ENCODE measurements around the gene AMIGO2. TPM values are rescaled to one million over a fixed set of nuclear protein-coding genes. Genes with fewer than 3 reads are reported as not detected.

AMIGO2 gene
- total RNA-seq, 1 donor from 2014 or later = 8.5 TPM

- H3K27ac Mint-ChIP-seq = no peak overlapping the region
Measured at GRCh38 chr12:47034661-47035060, 45.1 kb downstream of the AMIGO2 start.

GRCh38 chr12:47033789-47034555 is 45.8 kb downstream of the AMIGO2 start:
- Mint-ChIP-seq H3K27ac (no peak overlapping the region), H3K27me3 (ENCODE audit: low read depth) (no peaks in the 10 kb centered on the region)

More at GRCh38 chr12:47034661-47035060, 45.1 kb downstream of the AMIGO2 start:
- DNase-seq (ENCODE audit: low spot score in 2 of 2, unreplicated experiment in 2 of 2) = no peak
- H3K27me3 Mint-ChIP-seq (ENCODE audit: low read depth) = no peaks in the 10 kb centered on the region
- H3K36me3 Mint-ChIP-seq = no peaks in the 10 kb centered on the region
- H3K4me3 Mint-ChIP-seq = no peak overlapping the region
- peaks cover 12% of the 10 kb centered on the region for H3K9me3 Mint-ChIP-seq
- peaks cover 36% of the 10 kb centered on the region for H3K4me1 Mint-ChIP-seq
- no peak for TF ChIP-seq CTCF (IDR thresholded peaks at IDR 0.05; ENCODE audit: unreplicated experiment)

GRCh38 chr12:47033081-47033480 is 46.7 kb downstream of the AMIGO2 start:
- H3K9me3 Mint-ChIP-seq = peaks cover 9% of the 10 kb centered on the region
- H3K36me3 Mint-ChIP-seq = no peaks in the 10 kb centered on the region
- no peaks in the 10 kb centered on the region for H3K27me3 Mint-ChIP-seq (ENCODE audit: low read depth)
- H3K27ac Mint-ChIP-seq = no peak overlapping the region
- peaks cover 30% of the 10 kb centered on the region for H3K4me1 Mint-ChIP-seq
- TF ChIP-seq CTCF (IDR thresholded peaks at IDR 0.05; ENCODE audit: unreplicated experiment) = no peak
- no peak for DNase-seq (ENCODE audit: low spot score in 2 of 2, unreplicated experiment in 2 of 2)
- no peak overlapping the region for H3K4me3 Mint-ChIP-seq

More at GRCh38 chr12:47033789-47034555, 45.8 kb downstream of the AMIGO2 start:
- no peak for DNase-seq (ENCODE audit: low spot score in 2 of 2, unreplicated experiment in 2 of 2)
- Mint-ChIP-seq H3K36me3 (no peaks in the 10 kb centered on the region), H3K4me3 (no peak overlapping the region), H3K9me3 (peaks cover 9% of the 10 kb centered on the region), H3K4me1 (peaks cover 35% of the 10 kb centered on the region)
- no peak for TF ChIP-seq CTCF (IDR thresholded peaks at IDR 0.05; ENCODE audit: unreplicated experiment)

- H3K36me3 Mint-ChIP-seq = no peaks in the 10 kb centered on the region
- H3K27me3 Mint-ChIP-seq (ENCODE audit: low read depth) = no peaks in the 10 kb centered on the region
- TF ChIP-seq CTCF (IDR thresholded peaks at IDR 0.05; ENCODE audit: unreplicated experiment) = peak; percentile 42
- H3K4me3 Mint-ChIP-seq = no peak overlapping the region
- DNase-seq (ENCODE audit: low spot score in 2 of 2, unreplicated experiment in 2 of 2) = no peak
- peaks cover 29% of the 10 kb centered on the region for H3K4me1 Mint-ChIP-seq
- no peak overlapping the region for H3K27ac Mint-ChIP-seq
- peaks cover 9% of the 10 kb centered on the region for H3K9me3 Mint-ChIP-seq
Measured at GRCh38 chr12:47032644-47033043, 47.1 kb downstream of the AMIGO2 start.

DNA sequence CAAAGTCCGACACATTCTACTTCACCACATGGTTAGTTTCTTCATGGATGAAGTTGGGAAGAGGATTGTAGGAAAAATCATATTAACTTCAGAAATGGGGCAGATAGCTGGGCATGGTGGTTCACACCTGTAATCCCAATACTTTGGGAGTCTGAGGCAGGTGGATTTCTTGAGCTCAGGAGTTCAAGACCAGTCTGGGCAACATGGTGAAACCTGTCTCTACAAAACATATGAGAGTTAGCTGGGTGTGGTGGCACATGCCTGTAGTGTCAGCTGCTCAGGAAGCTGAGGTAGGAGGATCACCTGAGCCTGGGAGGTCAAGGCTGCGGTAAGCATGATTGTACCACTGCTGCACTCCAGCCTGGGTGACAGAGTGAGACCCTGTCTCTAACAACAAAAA is 49.9 kb downstream of the AMIGO2 start:
- TF ChIP-seq CTCF (IDR thresholded peaks at IDR 0.05; ENCODE audit: unreplicated experiment) = no peak
- H3K27ac Mint-ChIP-seq = no peak overlapping the region
- H3K4me1 Mint-ChIP-seq = peaks cover 23% of the 10 kb centered on the region
- H3K27me3 Mint-ChIP-seq (ENCODE audit: low read depth) = no peaks in the 10 kb centered on the region
- no peak overlapping the region for H3K4me3 Mint-ChIP-seq
- H3K9me3 Mint-ChIP-seq = no peaks in the 10 kb centered on the region
- no peaks in the 10 kb centered on the region for H3K36me3 Mint-ChIP-seq
- no peak for DNase-seq (ENCODE audit: low spot score in 2 of 2, unreplicated experiment in 2 of 2)

Data from mesothelial cell of epicardium (in vitro differentiated cells).